Measurements from ENCODE around the gene STK16. TPM values are rescaled to one million over a fixed set of nuclear protein-coding genes. Genes with fewer than 3 reads are reported as not detected.
A peak's percentile ranks its signal among the peaks of the same experiment; 100 is the strongest.

STK16 gene
- total and polyA plus RNA-seq, 2 of the 4 experiments (the other 2 are of a cell fraction): 44.4 to 50.1 TPM

DNA sequence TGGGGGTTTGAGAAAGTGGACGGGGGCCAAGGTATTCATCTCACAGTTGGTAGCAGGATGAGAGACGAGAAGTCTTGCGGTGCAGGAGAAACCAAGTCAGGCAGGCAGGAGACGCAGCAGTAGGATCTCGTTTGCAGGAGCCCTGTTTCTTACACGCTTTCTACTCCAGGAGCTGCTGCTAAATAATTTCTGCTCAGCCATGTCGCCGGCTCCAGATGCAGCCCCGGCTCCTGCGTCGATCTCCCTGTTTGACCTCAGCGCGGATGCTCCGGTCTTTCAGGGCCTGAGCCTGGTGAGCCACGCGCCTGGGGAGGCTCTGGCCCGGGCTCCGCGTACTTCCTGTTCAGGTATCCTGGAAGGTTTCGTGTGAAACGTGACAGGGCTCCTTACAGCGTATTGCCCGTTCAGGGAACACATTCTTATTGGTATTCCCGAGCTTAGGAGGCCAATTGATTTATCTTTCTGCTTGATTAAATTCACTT is 15.2 kb upstream of the STK16 start:
- DNase-seq: peak; percentile 55
- dilution Hi-C loops (cut with HindIII; ENCODE audit: low sequenced_read_pairs, unreplicated experiment): no loop called here
- WGBS, 2 experiments (ENCODE audit: extremely low coverage in 2 of 2, insufficient read length in 1 of 2): 1% methylated on average over 14 of the region's 24 CpGs; no CpG with 5 or more reads in 1 of the 2 experiments

More for the DNA sequence above, 15.2 kb upstream of the STK16 start:
- TF ChIP-seq, protein P1, sequence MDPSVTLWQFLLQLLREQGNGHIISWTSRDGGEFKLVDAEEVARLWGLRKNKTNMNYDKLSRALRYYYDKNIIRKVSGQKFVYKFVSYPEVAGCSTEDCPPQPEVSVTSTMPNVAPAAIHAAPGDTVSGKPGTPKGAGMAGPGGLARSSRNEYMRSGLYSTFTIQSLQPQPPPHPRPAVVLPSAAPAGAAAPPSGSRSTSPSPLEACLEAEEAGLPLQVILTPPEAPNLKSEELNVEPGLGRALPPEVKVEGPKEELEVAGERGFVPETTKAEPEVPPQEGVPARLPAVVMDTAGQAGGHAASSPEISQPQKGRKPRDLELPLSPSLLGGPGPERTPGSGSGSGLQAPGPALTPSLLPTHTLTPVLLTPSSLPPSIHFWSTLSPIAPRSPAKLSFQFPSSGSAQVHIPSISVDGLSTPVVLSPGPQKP (IDR thresholded peaks at IDR 0.05; ENCODE audit: borderline replicate concordance, low read depth, low read length): no peak
- peak; percentile 61; the same call in 1 of the 2 replicates for TF ChIP-seq POLR2A (IDR thresholded peaks at IDR 0.05; ENCODE audit: low read depth, low read length)
- TF ChIP-seq MAZ (IDR thresholded peaks at IDR 0.05; ENCODE audit: borderline replicate concordance, low read depth, low read length): no peak
- peak; percentile 46; the same call in 1 of the 2 replicates for TF ChIP-seq BHLHE40 (IDR thresholded peaks at IDR 0.05; ENCODE audit: low read depth, low read length)
- 0 out of 2 replicates have a peak, but pooled peaks have one; percentile 6 for TF ChIP-seq SMC3 (IDR thresholded peaks at IDR 0.05; ENCODE audit: low read depth, low read length)
- no peak for TF ChIP-seq CEBPB (IDR thresholded peaks at IDR 0.05; ENCODE audit: low read depth, low read length)
- no peak for TF ChIP-seq RAD21 (IDR thresholded peaks at IDR 0.05; ENCODE audit: low read length)
- peak; percentile 62; the same call in 1 of the 2 replicates for TF ChIP-seq MXI1 (IDR thresholded peaks at IDR 0.05; ENCODE audit: borderline replicate concordance, low read depth, low read length)
- TF ChIP-seq FOS (IDR thresholded peaks at IDR 0.05; ENCODE audit: low read depth, low read length): no peak
- TF ChIP-seq, protein P2, sequence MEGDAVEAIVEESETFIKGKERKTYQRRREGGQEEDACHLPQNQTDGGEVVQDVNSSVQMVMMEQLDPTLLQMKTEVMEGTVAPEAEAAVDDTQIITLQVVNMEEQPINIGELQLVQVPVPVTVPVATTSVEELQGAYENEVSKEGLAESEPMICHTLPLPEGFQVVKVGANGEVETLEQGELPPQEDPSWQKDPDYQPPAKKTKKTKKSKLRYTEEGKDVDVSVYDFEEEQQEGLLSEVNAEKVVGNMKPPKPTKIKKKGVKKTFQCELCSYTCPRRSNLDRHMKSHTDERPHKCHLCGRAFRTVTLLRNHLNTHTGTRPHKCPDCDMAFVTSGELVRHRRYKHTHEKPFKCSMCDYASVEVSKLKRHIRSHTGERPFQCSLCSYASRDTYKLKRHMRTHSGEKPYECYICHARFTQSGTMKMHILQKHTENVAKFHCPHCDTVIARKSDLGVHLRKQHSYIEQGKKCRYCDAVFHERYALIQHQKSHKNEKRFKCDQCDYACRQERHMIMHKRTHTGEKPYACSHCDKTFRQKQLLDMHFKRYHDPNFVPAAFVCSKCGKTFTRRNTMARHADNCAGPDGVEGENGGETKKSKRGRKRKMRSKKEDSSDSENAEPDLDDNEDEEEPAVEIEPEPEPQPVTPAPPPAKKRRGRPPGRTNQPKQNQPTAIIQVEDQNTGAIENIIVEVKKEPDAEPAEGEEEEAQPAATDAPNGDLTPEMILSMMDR (conservative IDR thresholded peaks at IDR 0.05; ENCODE audit: low read depth, low read length): no peak
- no peak for TF ChIP-seq NFE2L2 (IDR thresholded peaks at IDR 0.05; ENCODE audit: low read depth, low read length)
- TF ChIP-seq, protein P3, sequence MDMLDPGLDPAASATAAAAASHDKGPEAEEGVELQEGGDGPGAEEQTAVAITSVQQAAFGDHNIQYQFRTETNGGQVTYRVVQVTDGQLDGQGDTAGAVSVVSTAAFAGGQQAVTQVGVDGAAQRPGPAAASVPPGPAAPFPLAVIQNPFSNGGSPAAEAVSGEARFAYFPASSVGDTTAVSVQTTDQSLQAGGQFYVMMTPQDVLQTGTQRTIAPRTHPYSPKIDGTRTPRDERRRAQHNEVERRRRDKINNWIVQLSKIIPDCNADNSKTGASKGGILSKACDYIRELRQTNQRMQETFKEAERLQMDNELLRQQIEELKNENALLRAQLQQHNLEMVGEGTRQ (IDR thresholded peaks at IDR 0.05; ENCODE audit: low read depth, low read length): no peak
- no peak for TF ChIP-seq RCOR1 (IDR thresholded peaks at IDR 0.05; ENCODE audit: insufficient replicate concordance, low read length)
- Histone ChIP-seq H3K9me1 (ENCODE audit: insufficient read depth, low read length) (peaks cover 8% of the 10 kb centered on the region; the same call in 1 of the 2 replicates), H4K8ac (ENCODE audit: low read depth in 2 of 2, low read length in 2 of 2) (peak overlapping the region; percentile 38 to 86), H3K56ac (ENCODE audit: extremely low read depth, insufficient read depth, low read length) (peak overlapping the region; percentile 78), H3K9me3 (ENCODE audit: control insufficient read depth, insufficient read depth, low read length) (no peaks in the 10 kb centered on the region), H4K20me1 (ENCODE audit: insufficient read depth, low read length) (no peaks in the 10 kb centered on the region), H4K5ac (ENCODE audit: low read depth, low read length) (peak overlapping the region; percentile 51; the same call in 1 of the 2 replicates), H3K79me1 (ENCODE audit: low read depth in 1 of 2, low read length in 2 of 2) (peaks cover 46 to 55% of the 10 kb centered on the region in 2 experiments), H2AK5ac (ENCODE audit: low read depth, low read length) (peak overlapping the region; percentile 50; the same call in 1 of the 2 replicates), H3K4me1 (ENCODE audit: control insufficient read depth, insufficient read depth, low read length) (peaks cover 5% of the 10 kb centered on the region), H2BK120ac (ENCODE audit: low read depth, low read length) (peak overlapping the region; percentile 23; the same call in 1 of the 2 replicates), H3K14ac (replicated peaks; ENCODE audit: low read depth, low read length) (peak overlapping the region; percentile 79), H3K4me2 (ENCODE audit: low read depth, low read length) (peak overlapping the region; percentile 80), H2BK20ac (ENCODE audit: low read depth, low read length) (no peak overlapping the region), H2BK15ac (ENCODE audit: low read depth, low read length) (no peak overlapping the region), H4K91ac (ENCODE audit: insufficient read depth, low read depth, low read length) (peak overlapping the region; percentile 84), H3K4me3 (ENCODE audit: insufficient read depth, low read depth, low read length) (peak overlapping the region; percentile 77), H3K23ac (ENCODE audit: low read depth, low read length) (peak overlapping the region; percentile 72), H3K36me3 (ENCODE audit: control insufficient read depth, insufficient read depth, low read length) (peaks cover 35% of the 10 kb centered on the region), H3K18ac (ENCODE audit: low read depth, low read length) (peak overlapping the region; percentile 14; the same call in 1 of the 2 replicates), H2BK5ac (ENCODE audit: low read depth, low read length, poor library complexity, severe bottlenecking) (peak overlapping the region; percentile 49), H3K27ac (ENCODE audit: insufficient read depth, low read length) (peak overlapping the region; percentile 40), H3K9ac (ENCODE audit: low read depth, low read length) (peak overlapping the region; percentile 74), H3K27me3 (ENCODE audit: control insufficient read depth, insufficient read depth, low read length) (no peaks in the 10 kb centered on the region), H3K4ac (ENCODE audit: low read depth, low read length) (peak overlapping the region; percentile 73), H2AFZ (replicated peaks; ENCODE audit: low read length, poor library complexity) (peak overlapping the region; percentile 99), H2AK9ac (replicated peaks; ENCODE audit: low read depth, low read length, poor library complexity) (peak overlapping the region; percentile 92)
- in situ Hi-C loops (cut with MboI; ENCODE audit: low sequenced_read_pairs): no loop called here
- intact Hi-C loops (cut with micrococcal nuclease): loop anchor here (2.0 kb wide), 1 partner anchor 59 kb away; no protein-coding TSS in a partner anchor
- ChIA-PET POLR2A (ENCODE audit: unreplicated experiment) (no interaction called here), CTCF (interaction anchor here (0.6 to 1.3 kb wide), 2 partner anchors 61 to 65 kb away, joined by 3 to 8 read pairs; no protein-coding TSS in a partner anchor)
- peak; percentile 5; the same call in 1 of the 2 replicates for ATAC-seq (ENCODE audit: low read depth)
- BruUV-seq (replicated peaks): no TSS peak

All from IMR-90 (cell line).